ENCODE results near the gene EMD. TPM values are rescaled to one million over a fixed set of nuclear protein-coding genes. Genes with fewer than 3 reads are reported as not detected.
A peak's percentile ranks its signal among the peaks of the same experiment; 100 is the strongest.

EMD gene
- total and polyA plus RNA-seq, 10 donors = 29.8 to 83.1 (median 54.3) TPM

DNA sequence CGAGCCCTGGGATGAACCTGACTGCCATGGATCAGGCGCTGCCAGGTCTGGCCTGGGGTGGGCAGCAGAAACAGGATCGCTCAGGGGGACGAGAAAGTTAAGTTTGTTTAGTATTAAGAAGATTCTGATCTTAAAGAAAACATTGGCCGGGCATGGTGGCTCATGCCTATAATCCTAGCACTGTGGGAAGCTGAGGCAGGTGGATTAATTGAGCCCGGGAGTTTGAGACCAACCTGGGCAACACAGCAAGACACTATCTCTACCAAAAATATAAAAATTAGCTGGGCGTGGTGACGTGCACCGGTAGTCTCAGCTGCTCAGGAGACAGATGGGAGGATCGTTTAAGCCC, 4.0 kb upstream of the EMD start:
- peak overlapping the region in 6 of 8 donors; percentile 22 to 94 (median 76) for H3K27ac ChIP-seq
- intact Hi-C loops (cut with DNase I; ENCODE audit: low total_unique reads) = no loop called here
- no peaks in the 10 kb centered on the region for H3K27me3 ChIP-seq (replicated peaks in 1 of 7)
- peaks cover 8 to 60% (median 37%) of the 10 kb centered on the region in 6 donors for H3K4me1 ChIP-seq
- peak overlapping the region in 1 of 8 donors; percentile 91 for H3K4me3 ChIP-seq
- no peaks in the 10 kb centered on the region for H3K36me3 ChIP-seq
- peaks cover 0 to 4% (median 0%) of the 10 kb centered on the region in 8 donors for H3K9me3 ChIP-seq
- DNase-seq = no peak
- TF ChIP-seq POLR2AphosphoS5 (IDR thresholded peaks at IDR 0.05) (no peak), POLR2A (IDR thresholded peaks at IDR 0.05) (no peak)
- TF ChIP-seq, protein P1, sequence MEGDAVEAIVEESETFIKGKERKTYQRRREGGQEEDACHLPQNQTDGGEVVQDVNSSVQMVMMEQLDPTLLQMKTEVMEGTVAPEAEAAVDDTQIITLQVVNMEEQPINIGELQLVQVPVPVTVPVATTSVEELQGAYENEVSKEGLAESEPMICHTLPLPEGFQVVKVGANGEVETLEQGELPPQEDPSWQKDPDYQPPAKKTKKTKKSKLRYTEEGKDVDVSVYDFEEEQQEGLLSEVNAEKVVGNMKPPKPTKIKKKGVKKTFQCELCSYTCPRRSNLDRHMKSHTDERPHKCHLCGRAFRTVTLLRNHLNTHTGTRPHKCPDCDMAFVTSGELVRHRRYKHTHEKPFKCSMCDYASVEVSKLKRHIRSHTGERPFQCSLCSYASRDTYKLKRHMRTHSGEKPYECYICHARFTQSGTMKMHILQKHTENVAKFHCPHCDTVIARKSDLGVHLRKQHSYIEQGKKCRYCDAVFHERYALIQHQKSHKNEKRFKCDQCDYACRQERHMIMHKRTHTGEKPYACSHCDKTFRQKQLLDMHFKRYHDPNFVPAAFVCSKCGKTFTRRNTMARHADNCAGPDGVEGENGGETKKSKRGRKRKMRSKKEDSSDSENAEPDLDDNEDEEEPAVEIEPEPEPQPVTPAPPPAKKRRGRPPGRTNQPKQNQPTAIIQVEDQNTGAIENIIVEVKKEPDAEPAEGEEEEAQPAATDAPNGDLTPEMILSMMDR (IDR thresholded peaks at IDR 0.05 in 8 of 11, conservative IDR thresholded peaks at IDR 0.05 in 3 of 11) = no peak
- WGBS, 5 donors = 74 to 91% (median 84%) methylated on average over 9 to 10 of the region's 10 CpGs

DNA sequence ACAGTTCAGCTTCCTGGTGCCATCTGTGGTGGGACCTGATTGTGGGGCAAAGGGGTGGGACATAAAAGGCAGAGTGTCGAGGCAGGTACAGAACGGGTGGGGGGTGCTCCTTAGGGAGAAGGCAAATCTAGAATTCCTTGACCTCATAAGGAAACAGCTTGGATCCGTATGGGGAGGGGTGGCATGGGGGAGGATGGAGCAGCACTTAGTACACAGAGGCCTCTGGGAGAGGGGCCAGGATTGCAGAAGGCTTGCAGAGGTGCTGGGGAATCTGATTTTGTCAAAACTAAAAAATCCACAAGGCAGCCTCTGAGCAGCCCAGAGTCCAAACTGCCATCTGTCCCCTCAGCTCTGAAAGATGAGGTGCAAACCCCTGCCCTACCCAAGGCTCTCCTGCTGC, 2.3 kb upstream of the EMD start:
- Histone ChIP-seq H3K4me1 (peaks cover 15 to 69% (median 45%) of the 10 kb centered on the region in 6 donors), H3K4me3 (no peak overlapping the region), H3K27ac (peak overlapping the region in 1 of 8 donors; percentile 99), H3K36me3 (peaks cover 0 to 14% (median 0%) of the 10 kb centered on the region in 6 donors), H3K27me3 (replicated peaks in 1 of 7) (no peaks in the 10 kb centered on the region), H3K9me3 (peaks cover 0 to 4% (median 0%) of the 10 kb centered on the region in 8 donors)
- intact Hi-C loops (cut with DNase I; ENCODE audit: low total_unique reads) = no loop called here
- WGBS, 5 donors = 69 to 86% (median 84%) methylated on average over 3 of the region's 3 CpGs
- no peak for DNase-seq
- TF ChIP-seq POLR2AphosphoS5 (IDR thresholded peaks at IDR 0.05) (no peak), POLR2A (IDR thresholded peaks at IDR 0.05) (no peak)
- TF ChIP-seq, protein P1 (IDR thresholded peaks at IDR 0.05 in 8 of 11, conservative IDR thresholded peaks at IDR 0.05 in 3 of 11) = no peak

DNA sequence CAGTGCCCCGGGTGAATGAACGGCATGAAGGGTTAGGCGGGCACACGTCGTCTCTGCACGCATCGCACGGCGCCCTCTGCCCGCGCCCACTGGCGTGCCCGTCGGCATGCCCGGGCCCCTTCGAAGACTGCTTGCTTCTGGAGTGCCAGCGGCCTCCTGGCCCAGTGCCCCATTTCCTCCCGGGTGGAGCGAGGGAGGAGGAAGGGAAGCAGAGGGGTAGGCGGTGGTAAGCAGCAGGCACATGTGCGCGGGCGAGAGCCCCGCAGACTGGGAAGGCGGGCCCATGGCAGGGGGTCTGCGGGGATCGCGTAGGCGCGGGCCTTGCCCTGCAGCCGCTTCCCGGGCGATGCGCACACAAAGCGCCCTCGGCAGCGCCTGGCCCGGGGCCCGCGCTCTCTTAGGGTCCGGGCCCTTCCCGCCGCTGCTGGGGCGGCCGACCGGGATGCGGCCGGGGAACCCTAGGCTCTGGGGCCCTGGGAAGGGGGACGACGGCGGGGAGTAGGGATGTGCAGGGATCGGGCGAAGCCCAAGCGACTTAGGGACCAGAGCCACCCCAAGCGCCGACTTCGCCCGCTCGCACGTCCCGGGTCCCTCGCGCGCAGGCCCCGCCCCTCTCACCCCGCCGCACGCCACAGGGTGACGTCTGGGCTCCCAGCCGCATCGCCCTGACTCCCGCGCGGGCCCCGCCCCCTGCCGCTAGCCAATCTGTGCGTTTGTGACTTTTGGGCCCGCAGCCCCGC, 866 bp upstream of the EMD start:
- 0 to 36% (median 1%) methylated on average over 22 to 79 of the region's 79 CpGs for WGBS, 5 donors
- DNase-seq = peak; percentile 89
- Histone ChIP-seq H3K4me3 (peak overlapping the region in 7 of 8 donors; percentile 19 to 79 (median 42)), H3K27me3 (replicated peaks in 1 of 7) (no peaks in the 10 kb centered on the region), H3K9me3 (peaks cover 0 to 4% (median 0%) of the 10 kb centered on the region in 8 donors), H3K27ac (peak overlapping the region; percentile 84 to 99 (median 98)), H3K36me3 (peaks cover 0 to 22% (median 0%) of the 10 kb centered on the region in 6 donors), H3K4me1 (peaks cover 14 to 54% (median 32%) of the 10 kb centered on the region in 6 donors)
- peak; percentile 16 to 79 (median 55) for TF ChIP-seq POLR2A (IDR thresholded peaks at IDR 0.05)
- TF ChIP-seq, protein P1 (IDR thresholded peaks at IDR 0.05 in 8 of 11, conservative IDR thresholded peaks at IDR 0.05 in 3 of 11) = no peak
- peak; percentile 92 for TF ChIP-seq POLR2AphosphoS5 (IDR thresholded peaks at IDR 0.05)
- intact Hi-C loops (cut with DNase I; ENCODE audit: low total_unique reads) = no loop called here

DNA sequence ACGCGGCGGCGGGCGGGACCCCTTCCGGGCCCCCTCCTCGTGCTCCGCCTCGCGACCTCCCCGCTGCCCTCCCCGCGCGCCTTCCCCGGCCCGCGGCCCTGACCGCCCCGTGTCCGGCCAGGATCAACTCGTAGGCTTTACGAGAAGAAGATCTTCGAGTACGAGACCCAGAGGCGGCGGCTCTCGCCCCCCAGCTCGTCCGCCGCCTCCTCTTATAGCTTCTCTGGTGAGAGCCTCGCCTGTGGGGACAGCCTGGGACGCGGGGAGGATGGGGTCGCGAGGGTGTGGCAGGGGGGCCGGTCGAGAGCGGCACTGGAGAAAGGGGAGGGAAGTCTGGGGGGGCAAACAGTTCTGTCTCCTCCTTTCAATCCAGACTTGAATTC, 465 bp downstream of the EMD start:
- H3K36me3 ChIP-seq = peaks cover 0 to 22% (median 0%) of the 10 kb centered on the region in 6 donors
- TF ChIP-seq POLR2A (IDR thresholded peaks at IDR 0.05) (no peak), POLR2AphosphoS5 (IDR thresholded peaks at IDR 0.05) (no peak)
- TF ChIP-seq, protein P1 (IDR thresholded peaks at IDR 0.05 in 8 of 11, conservative IDR thresholded peaks at IDR 0.05 in 3 of 11) = no peak
- no peak for DNase-seq
- H3K4me3 ChIP-seq = peak overlapping the region; percentile 39 to 79 (median 52)
- intact Hi-C loops (cut with DNase I; ENCODE audit: low total_unique reads) = no loop called here
- 0 to 43% (median 1%) methylated on average over 7 to 38 of the region's 38 CpGs for WGBS, 5 donors
- peaks cover 0 to 4% (median 0%) of the 10 kb centered on the region in 8 donors for H3K9me3 ChIP-seq
- H3K27me3 ChIP-seq (replicated peaks in 1 of 7) = no peaks in the 10 kb centered on the region
- peak overlapping the region; percentile 81 to 99 (median 98) for H3K27ac ChIP-seq
- H3K4me1 ChIP-seq = peaks cover 7 to 49% (median 24%) of the 10 kb centered on the region in 6 donors
